SU-DHL-6 (cell line): ENCODE data around the gene TRMO.

Experiments
- H2AFZ ChIP-seq: fragments of 200-600 bp; sonication (generic); 2 replicates; pipeline ENCODE4 v1.6.1; 2014; ENCODE audit warnings: low read depth, mild to moderate bottlenecking, moderate library complexity, mixed read lengths, antibody characterized with exemption, low read length; ENCODE audit not compliant: severe bottlenecking
- H3F3A ChIP-seq: fragments of 200-600 bp; shearing (Covaris generic); 2 replicates; pipeline ENCODE4 v1.6.0; 2016; ENCODE audit warnings: antibody characterized with exemption, mild to moderate bottlenecking; ENCODE audit not compliant: insufficient read depth
- H3K27ac ChIP-seq: fragments of 200-600 bp; sonication (generic); 2 replicates; pipeline ENCODE4 v1.5.1; 2016; ENCODE audit warnings: low read depth, mild to moderate bottlenecking, low read length, moderate library complexity, mixed read lengths
- H3K27me3 ChIP-seq: fragments of 200-600 bp; sonication (generic), shearing (Covaris generic); 2 replicates; pipeline ENCODE4 v1.6.0; 2014; ENCODE audit warnings: mild to moderate bottlenecking, low read length
- H3K36me3 ChIP-seq: fragments of 200-600 bp; sonication (generic); 2 replicates; pipeline ENCODE4 v1.6.1; 2014; ENCODE audit warnings: mild to moderate bottlenecking, low read length, mixed read lengths
- H3K4me2 ChIP-seq: fragments of 300-600, 200-600 bp; shearing (Covaris generic), sonication (generic); 2 replicates; pipeline ENCODE4 v1.6.0; 2014; ENCODE audit warnings: low read length, low read depth, mild to moderate bottlenecking; ENCODE audit not compliant: poor library complexity, severe bottlenecking
- H3K4me3 ChIP-seq: fragments of 200-600 bp; sonication (generic); 2 replicates; pipeline ENCODE4 v1.5.1; 2014; ENCODE audit warnings: antibody characterized with exemption, low read length, mild to moderate bottlenecking, mixed read lengths; ENCODE audit not compliant: insufficient read depth, poor library complexity, severe bottlenecking
- H3K79me2 ChIP-seq: fragments of 200-600 bp; sonication (generic); 2 replicates; pipeline ENCODE4 v1.6.1; 2014; ENCODE audit warnings: mild to moderate bottlenecking, low read length, moderate library complexity; ENCODE audit not compliant: insufficient read depth
- H3K9ac ChIP-seq: fragments of 200-600 bp; sonication (generic); 2 replicates; pipeline ENCODE4 v1.7.0; 2014; ENCODE audit warnings: mild to moderate bottlenecking, low read length
- H3K9me2 ChIP-seq: fragments of 200-600 bp; sonication (generic); replicated peaks from 2 replicates; pipeline ENCODE4 v1.6.1; 2014; ENCODE audit warnings: low read length; ENCODE audit not compliant: insufficient read depth
- H3K9me3 ChIP-seq: fragments of 200-600 bp; sonication (generic); 2 replicates; pipeline ENCODE4 v1.6.1; 2014; ENCODE audit warnings: low read length, mixed read lengths; ENCODE audit not compliant: insufficient read depth
- H4K20me1 ChIP-seq: fragments of 200-600 bp; sonication (generic); 2 replicates; pipeline ENCODE4 v1.6.1; 2014; ENCODE audit warnings: low read depth, mild to moderate bottlenecking, antibody characterized with exemption, low read length, moderate library complexity, mixed read lengths
- EZH2phosphoT487 ChIP-seq: fragments of 200-600 bp; sonication (generic), shearing (Covaris generic); conservative IDR thresholded peaks from 2 replicates; pipeline ENCODE4 v1.6.1; 2018; ENCODE audit warnings: mild to moderate bottlenecking, antibody characterized with exemption, low read length, moderate library complexity, mixed read lengths
- TF ChIP-seq, protein P1 (sequence below): fragments of 200-600 bp; sonication (generic); IDR thresholded peaks from one replicate; pipeline ENCODE4 v1.5.1; 2017; ENCODE audit warnings: antibody characterized with exemption, mild to moderate bottlenecking, low read length, moderate library complexity; ENCODE audit not compliant: insufficient read depth, poor library complexity, severe bottlenecking

TRMO gene

GRCh38 chr9:97959585-97959984, 37.3 kb upstream of the TRMO start:
- H3K79me2 ChIP-seq: no peaks in the 10 kb centered on the region
- H4K20me1 ChIP-seq: no peaks in the 10 kb centered on the region
- H3K27me3 ChIP-seq: no peaks in the 10 kb centered on the region
- H3K9me2 ChIP-seq: no peaks in the 10 kb centered on the region
- H3K36me3 ChIP-seq: no peaks in the 10 kb centered on the region
- no peak overlapping the region for H2AFZ ChIP-seq
- H3K9ac ChIP-seq: no peak overlapping the region
- H3K27ac ChIP-seq: no peak overlapping the region
- no peaks in the 10 kb centered on the region for H3F3A ChIP-seq
- no peak overlapping the region for H3K4me2 ChIP-seq
- no peak for TF ChIP-seq EZH2phosphoT487
- TF ChIP-seq, protein P1, sequence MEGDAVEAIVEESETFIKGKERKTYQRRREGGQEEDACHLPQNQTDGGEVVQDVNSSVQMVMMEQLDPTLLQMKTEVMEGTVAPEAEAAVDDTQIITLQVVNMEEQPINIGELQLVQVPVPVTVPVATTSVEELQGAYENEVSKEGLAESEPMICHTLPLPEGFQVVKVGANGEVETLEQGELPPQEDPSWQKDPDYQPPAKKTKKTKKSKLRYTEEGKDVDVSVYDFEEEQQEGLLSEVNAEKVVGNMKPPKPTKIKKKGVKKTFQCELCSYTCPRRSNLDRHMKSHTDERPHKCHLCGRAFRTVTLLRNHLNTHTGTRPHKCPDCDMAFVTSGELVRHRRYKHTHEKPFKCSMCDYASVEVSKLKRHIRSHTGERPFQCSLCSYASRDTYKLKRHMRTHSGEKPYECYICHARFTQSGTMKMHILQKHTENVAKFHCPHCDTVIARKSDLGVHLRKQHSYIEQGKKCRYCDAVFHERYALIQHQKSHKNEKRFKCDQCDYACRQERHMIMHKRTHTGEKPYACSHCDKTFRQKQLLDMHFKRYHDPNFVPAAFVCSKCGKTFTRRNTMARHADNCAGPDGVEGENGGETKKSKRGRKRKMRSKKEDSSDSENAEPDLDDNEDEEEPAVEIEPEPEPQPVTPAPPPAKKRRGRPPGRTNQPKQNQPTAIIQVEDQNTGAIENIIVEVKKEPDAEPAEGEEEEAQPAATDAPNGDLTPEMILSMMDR: no peak
- H3K4me3 ChIP-seq: no peak overlapping the region
- H3K9me3 ChIP-seq: no peaks in the 10 kb centered on the region

GRCh38 chr9:97958812-97959511, 36.7 kb upstream of the TRMO start:
- Histone ChIP-seq H3K4me3 (no peak overlapping the region), H3K79me2 (no peaks in the 10 kb centered on the region), H3K27ac (no peak overlapping the region), H3K9ac (no peak overlapping the region), H3K36me3 (no peaks in the 10 kb centered on the region), H2AFZ (no peak overlapping the region), H3F3A (no peaks in the 10 kb centered on the region), H3K4me2 (no peak overlapping the region), H4K20me1 (no peaks in the 10 kb centered on the region), H3K27me3 (no peaks in the 10 kb centered on the region), H3K9me3 (no peaks in the 10 kb centered on the region), H3K9me2 (no peaks in the 10 kb centered on the region)
- TF ChIP-seq, protein P1: no peak
- TF ChIP-seq EZH2phosphoT487: no peak

GRCh38 chr9:97956331-97956730, 34.0 kb upstream of the TRMO start:
- no peaks in the 10 kb centered on the region for H3K27me3 ChIP-seq
- no peak overlapping the region for H3K4me3 ChIP-seq
- H3F3A ChIP-seq: no peaks in the 10 kb centered on the region
- no peaks in the 10 kb centered on the region for H3K9me2 ChIP-seq
- TF ChIP-seq EZH2phosphoT487: no peak
- TF ChIP-seq, protein P1: no peak
- no peaks in the 10 kb centered on the region for H3K79me2 ChIP-seq
- no peak overlapping the region for H3K9ac ChIP-seq
- H3K4me2 ChIP-seq: no peak overlapping the region
- no peaks in the 10 kb centered on the region for H3K36me3 ChIP-seq
- no peak overlapping the region for H3K27ac ChIP-seq
- H2AFZ ChIP-seq: no peak overlapping the region
- H4K20me1 ChIP-seq: no peaks in the 10 kb centered on the region
- H3K9me3 ChIP-seq: no peaks in the 10 kb centered on the region
